HCT116 (cell line): ENCODE data around the gene TP63. TPM values are rescaled to one million over a fixed set of nuclear protein-coding genes. Genes with fewer than 3 reads are reported as not detected.

Experiments
- ATAC-seq: fragments of 200-7000 bp; cut with Tn5 transposase; 2 replicates; pipeline ENCODE4 v1.9.1; 2020; ENCODE audit warnings: mild to moderate bottlenecking, moderate library complexity
- BruUV-seq: library from RNA; stranded (reverse); fragments of 400-500 nt; replicated peaks from 2 replicates; lab custom pipeline; 2021; lab: Mats Ljungman, UMichigan
- CTCF ChIA-PET: fragments of 300-600 bp; sonication (Branson Sonifier 250); formaldehyde crosslinking; loops from one replicate; lab custom pipeline; 2021; ENCODE audit warnings: antibody characterized with exemption; lab: Charles Lee
- POLR2A ChIA-PET: fragments of 300-600, 350-600 bp; sonication (Branson Sonifier 250); formaldehyde crosslinking; loops from one replicate; lab custom pipeline; 2021; ENCODE audit warnings: antibody characterized with exemption; lab: Charles Lee
- RAD21 ChIA-PET, 2 experiments: fragments of 300-600 bp; sonication (Branson Sonifier 250); formaldehyde crosslinking; loops; one replicate each; lab custom pipeline; 2023; ENCODE audit warnings: low total read pairs in 2 of 2; ENCODE audit not compliant: uncharacterized antibody in 2 of 2, unreplicated experiment in 2 of 2, low non-redundant PET in 1 of 2; lab: Charles Lee
- DNase-seq: peaks from one replicate; pipeline ENCODE4 v3.0.0-alpha.2; 2010; ENCODE audit warnings: low read depth, low spot score
- H2AFZ ChIP-seq: fragments of 200-600 bp; shearing (Covaris generic), sonication (generic); 2 replicates; pipeline ENCODE4 v1.6.1; 2017; ENCODE audit warnings: low read depth, mixed run types, mixed read lengths, antibody characterized with exemption, low read length; ENCODE audit not compliant: poor library complexity, severe bottlenecking
- H3K27ac ChIP-seq: 2 replicates; pipeline ENCODE4 v1.5.1; 2012; ENCODE audit warnings: low read depth, low read length
- H3K27me3 ChIP-seq: fragments of 200-600 bp; sonication (generic); 2 replicates; pipeline ENCODE4 v1.6.1; 2016; ENCODE audit warnings: mixed run types, low read length, mixed read lengths; ENCODE audit not compliant: insufficient read depth
- H3K36me3 ChIP-seq, 2 experiments: fragments of 200-500 bp in 1 of 2; fragments of 200-600 bp in 1 of 2; sonication (Bioruptor generic) in 1 of 2; sonication (generic) in 1 of 2; 2 replicates each; pipeline versions ENCODE4 v1.5.1 to v1.6.1; 2014 to 2016; ENCODE audit warnings: low read length in 2 of 2, inconsistent platforms in 1 of 2, mixed read lengths in 1 of 2, mixed run types in 1 of 2; ENCODE audit not compliant: insufficient read depth in 2 of 2, control insufficient read depth in 1 of 2
- H3K4me1 ChIP-seq, 2 experiments: fragments of 200-600 bp in 1 of 2; sonication (generic) in 1 of 2; 2 replicates each; pipeline versions ENCODE4 v1.5.1 to v1.6.1; 2012 to 2017; ENCODE audit warnings: low read length in 2 of 2, inconsistent platforms in 1 of 2, mild to moderate bottlenecking in 1 of 2, mixed read lengths in 1 of 2, mixed run types in 1 of 2, moderate library complexity in 1 of 2; ENCODE audit not compliant: insufficient read depth in 2 of 2, control insufficient read depth in 1 of 2
- H3K4me2 ChIP-seq: fragments of 200-600 bp; sonication (generic); 2 replicates; pipeline ENCODE4 v1.6.1; 2017; ENCODE audit warnings: mixed run types, low read length, mixed read lengths
- H3K4me3 ChIP-seq, 2 experiments: fragments of 200-600 bp in 1 of 2; sonication (generic) in 1 of 2; replicated peaks in 1 of 2; 2 replicates each; pipeline ENCODE4 v1.5.1; 2011 to 2016; ENCODE audit warnings: low read length in 2 of 2, control low read depth in 1 of 2, low read depth in 1 of 2, mild to moderate bottlenecking in 1 of 2, mixed read lengths in 1 of 2, mixed run types in 1 of 2
- H3K79me2 ChIP-seq: fragments of 200-600 bp; sonication (generic); 2 replicates; pipeline ENCODE4 v1.6.1; 2017; ENCODE audit warnings: mild to moderate bottlenecking, mixed run types, low read length, moderate library complexity, mixed read lengths; ENCODE audit not compliant: insufficient read depth
- H3K9ac ChIP-seq: fragments of 200-600 bp; sonication (generic); 2 replicates; pipeline ENCODE4 v1.6.1; 2016; ENCODE audit warnings: low read length, mixed read lengths
- H3K9me2 ChIP-seq: fragments of 200-600 bp; sonication (generic), shearing (Covaris generic); 2 replicates; pipeline ENCODE4 v1.6.1; 2017; ENCODE audit warnings: mixed run types, mild to moderate bottlenecking, moderate library complexity; ENCODE audit not compliant: insufficient read depth
- H3K9me3 ChIP-seq, 2 experiments: fragments of 200-500 bp in 1 of 2; fragments of 200-600 bp in 1 of 2; sonication (Bioruptor generic) in 1 of 2; sonication (generic) in 1 of 2; 2 replicates each; pipeline ENCODE4 v1.6.1; 2014 to 2017; ENCODE audit warnings: low read length in 2 of 2, mixed read lengths in 2 of 2, inconsistent platforms in 1 of 2, low read depth in 1 of 2, mild to moderate bottlenecking in 1 of 2, mixed run types in 1 of 2, moderate library complexity in 1 of 2; ENCODE audit not compliant: control insufficient read depth in 1 of 2, insufficient read depth in 1 of 2
- H4K20me1 ChIP-seq: fragments of 200-600 bp; sonication (generic), shearing (Covaris generic); 2 replicates; pipeline ENCODE4 v1.6.1; 2017; ENCODE audit warnings: mixed run types, mild to moderate bottlenecking, moderate library complexity; ENCODE audit not compliant: insufficient read depth
- ATF3 ChIP-seq: IDR thresholded peaks from 2 replicates; pipeline ENCODE4 v1.6.1; 2012
- ELF1 ChIP-seq: IDR thresholded peaks from 2 replicates; pipeline ENCODE4 v1.6.1; 2012; ENCODE audit warnings: low read depth, borderline replicate concordance
- EZH2 ChIP-seq: fragments of 200-600 bp; sonication (generic); IDR thresholded peaks from 2 replicates; pipeline ENCODE4 v1.6.1; 2017; ENCODE audit warnings: antibody characterized with exemption, mixed run types
- FOSL1 ChIP-seq: IDR thresholded peaks from 2 replicates; pipeline ENCODE4 v1.6.1; 2012; ENCODE audit warnings: low read depth
- MAX ChIP-seq: IDR thresholded peaks from 2 replicates; pipeline ENCODE4 v1.6.1; 2012
- POLR2A ChIP-seq: IDR thresholded peaks from 2 replicates; pipeline ENCODE4 v1.7.0; 2011; ENCODE audit warnings: borderline replicate concordance; ENCODE audit not compliant: insufficient read depth, insufficient read length; ENCODE audit errors: extremely low read depth
- RAD21 ChIP-seq: IDR thresholded peaks from 2 replicates; pipeline ENCODE4 v1.6.1; 2012; ENCODE audit warnings: low read depth, mild to moderate bottlenecking
- SIN3A ChIP-seq: IDR thresholded peaks from 2 replicates; pipeline ENCODE4 v1.6.1; 2012; ENCODE audit warnings: low read depth
- SP1 ChIP-seq: IDR thresholded peaks from 2 replicates; pipeline ENCODE4 v1.6.1; 2012; ENCODE audit warnings: low read depth
- SRF ChIP-seq: IDR thresholded peaks from 2 replicates; pipeline ENCODE4 v1.6.1; 2012; ENCODE audit warnings: low read depth
- TCF7L2 ChIP-seq: IDR thresholded peaks from 2 replicates; pipeline ENCODE4 v1.7.0; 2011; ENCODE audit warnings: borderline replicate concordance, inconsistent platforms; ENCODE audit not compliant: insufficient read depth, insufficient read length; ENCODE audit errors: extremely low read depth
- YY1 ChIP-seq: IDR thresholded peaks from 2 replicates; pipeline ENCODE4 v1.6.1; 2011; ENCODE audit warnings: low read length, low read depth, moderate library complexity, mild to moderate bottlenecking; ENCODE audit not compliant: insufficient replicate concordance; ENCODE audit errors: extremely low read depth
- ZBTB33 ChIP-seq: IDR thresholded peaks from 2 replicates; pipeline ENCODE4 v1.6.1; 2011; ENCODE audit warnings: mild to moderate bottlenecking, low read length, moderate library complexity; ENCODE audit not compliant: insufficient replicate concordance; ENCODE audit errors: extremely low read depth
- ZFX ChIP-seq: fragments of 450-650 bp; IDR thresholded peaks from 2 replicates; pipeline ENCODE4 v1.6.1; 2017
- ZNF274 ChIP-seq: fragments of 200-500 bp; sonication (Bioruptor generic); IDR thresholded peaks from 2 replicates; pipeline ENCODE4 v1.6.1; 2014; ENCODE audit warnings: mild to moderate bottlenecking, low read depth, low read length, inconsistent platforms
- intact Hi-C: fragments of 100-400 bp; cut with micrococcal nuclease; formaldehyde crosslinking; loops from 2 replicates; pipeline ENCODE4 v1.10.0; 2022
- total RNA-seq: library from RNA; stranded (reverse); gene quantifications from one replicate; pipeline ENCODE4 v1.2.1, GENCODE V29; 2021; ENCODE audit not compliant: unreplicated experiment
- TF ChIP-seq, protein P1 (sequence below), 3 experiments: fragments of 200-600 bp in 1 of 3; sonication (generic) in 1 of 3; IDR thresholded peaks in 2 of 3; conservative IDR thresholded peaks in 1 of 3; 2 replicates each; pipeline ENCODE4 v1.5.1; 2012 to 2017; ENCODE audit warnings: low read depth in 2 of 3, low read length in 2 of 3, antibody characterized with exemption in 1 of 3, borderline replicate concordance in 1 of 3, control low read depth in 1 of 3, mild to moderate bottlenecking in 1 of 3, mixed read lengths in 1 of 3, mixed run types in 1 of 3, moderate library complexity in 1 of 3; ENCODE audit not compliant: insufficient read depth in 1 of 3

TP63 gene
- total RNA-seq, 1 experiment from 2014 or later, result not detected

DNA sequence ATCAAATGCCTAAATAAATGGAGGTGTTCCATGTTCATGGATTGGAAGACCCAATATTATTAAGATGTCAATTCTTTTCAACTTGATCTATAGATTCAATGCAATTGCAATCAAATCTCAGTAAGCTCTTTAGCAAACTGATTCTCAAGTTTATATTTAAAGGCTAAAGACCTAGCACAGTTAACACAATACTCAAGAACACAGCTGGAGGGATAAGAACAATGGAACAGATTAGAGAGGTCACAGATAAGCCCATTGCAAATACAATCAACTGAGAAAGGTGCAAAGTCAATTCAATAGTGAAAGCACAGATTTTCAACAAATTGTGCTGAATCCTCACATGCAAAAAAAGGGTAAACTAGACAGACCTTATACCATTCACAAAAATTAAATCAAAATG is 290.6 kb downstream of the TP63 start:
- no TSS peak for BruUV-seq
- CTCF ChIA-PET, result no interaction called here
- H4K20me1 ChIP-seq, result no peaks in the 10 kb centered on the region
- no peaks in the 10 kb centered on the region for H3K4me1 ChIP-seq
- H3K9ac ChIP-seq, result no peak overlapping the region
- H3K79me2 ChIP-seq, result no peaks in the 10 kb centered on the region
- no peaks in the 10 kb centered on the region for H3K9me3 ChIP-seq
- no peaks in the 10 kb centered on the region for H3K9me2 ChIP-seq
- H3K27ac ChIP-seq, result no peak overlapping the region
- POLR2A ChIA-PET, result no interaction called here
- intact Hi-C loops, result no loop called here
- H3K27me3 ChIP-seq, result no peaks in the 10 kb centered on the region
- no peak overlapping the region for H2AFZ ChIP-seq
- RAD21 ChIA-PET, result no interaction called here
- H3K4me2 ChIP-seq, result no peak overlapping the region
- ATAC-seq (no peak), DNase-seq (no peak)
- TF ChIP-seq MAX, result no peak
- no peak for TF ChIP-seq YY1
- TF ChIP-seq, protein P1, sequence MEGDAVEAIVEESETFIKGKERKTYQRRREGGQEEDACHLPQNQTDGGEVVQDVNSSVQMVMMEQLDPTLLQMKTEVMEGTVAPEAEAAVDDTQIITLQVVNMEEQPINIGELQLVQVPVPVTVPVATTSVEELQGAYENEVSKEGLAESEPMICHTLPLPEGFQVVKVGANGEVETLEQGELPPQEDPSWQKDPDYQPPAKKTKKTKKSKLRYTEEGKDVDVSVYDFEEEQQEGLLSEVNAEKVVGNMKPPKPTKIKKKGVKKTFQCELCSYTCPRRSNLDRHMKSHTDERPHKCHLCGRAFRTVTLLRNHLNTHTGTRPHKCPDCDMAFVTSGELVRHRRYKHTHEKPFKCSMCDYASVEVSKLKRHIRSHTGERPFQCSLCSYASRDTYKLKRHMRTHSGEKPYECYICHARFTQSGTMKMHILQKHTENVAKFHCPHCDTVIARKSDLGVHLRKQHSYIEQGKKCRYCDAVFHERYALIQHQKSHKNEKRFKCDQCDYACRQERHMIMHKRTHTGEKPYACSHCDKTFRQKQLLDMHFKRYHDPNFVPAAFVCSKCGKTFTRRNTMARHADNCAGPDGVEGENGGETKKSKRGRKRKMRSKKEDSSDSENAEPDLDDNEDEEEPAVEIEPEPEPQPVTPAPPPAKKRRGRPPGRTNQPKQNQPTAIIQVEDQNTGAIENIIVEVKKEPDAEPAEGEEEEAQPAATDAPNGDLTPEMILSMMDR (IDR thresholded peaks at IDR 0.05 in 2 of 3, conservative IDR thresholded peaks at IDR 0.05 in 1 of 3; ENCODE audit: borderline replicate concordance in 1 of 3, insufficient read depth in 1 of 3, low read depth in 2 of 3, low read length in 2 of 3), result no peak
- TF ChIP-seq SIN3A, result no peak
- TF ChIP-seq ZNF274, result no peak
- no peak for TF ChIP-seq RAD21
- no peak for TF ChIP-seq ATF3
- TF ChIP-seq POLR2A, result no peak
- no peak for TF ChIP-seq ZBTB33
- TF ChIP-seq FOSL1, result no peak
- TF ChIP-seq SRF, result no peak
- no peak for TF ChIP-seq ELF1
- no peak for TF ChIP-seq TCF7L2
- no peak for TF ChIP-seq ZFX
- TF ChIP-seq SP1, result no peak
- TF ChIP-seq EZH2, result no peak
- no peak overlapping the region for H3K4me3 ChIP-seq
- no peaks in the 10 kb centered on the region for H3K36me3 ChIP-seq
